Activated CD4-positive, alpha-beta T cell treated with anti-CD3 and anti-CD28 coated beads, Interleukin-2, amount 50 U/mL, for 24 hours (primary cell): Measurements from ENCODE around the gene COLEC12.
"Not testable (repeated sequence)": the region's sequence is repeated elsewhere in the genome, so short reads cannot be mapped to it uniquely, and the experiment has no call there.

Experiments used
- DNase-seq, 2 donors: peaks; one replicate each; pipeline ENCODE4 v3.0.0-alpha.2; 2020; ENCODE audit warnings: low read depth in 1 of 2, low spot score in 1 of 2

The COLEC12 gene

DNA sequence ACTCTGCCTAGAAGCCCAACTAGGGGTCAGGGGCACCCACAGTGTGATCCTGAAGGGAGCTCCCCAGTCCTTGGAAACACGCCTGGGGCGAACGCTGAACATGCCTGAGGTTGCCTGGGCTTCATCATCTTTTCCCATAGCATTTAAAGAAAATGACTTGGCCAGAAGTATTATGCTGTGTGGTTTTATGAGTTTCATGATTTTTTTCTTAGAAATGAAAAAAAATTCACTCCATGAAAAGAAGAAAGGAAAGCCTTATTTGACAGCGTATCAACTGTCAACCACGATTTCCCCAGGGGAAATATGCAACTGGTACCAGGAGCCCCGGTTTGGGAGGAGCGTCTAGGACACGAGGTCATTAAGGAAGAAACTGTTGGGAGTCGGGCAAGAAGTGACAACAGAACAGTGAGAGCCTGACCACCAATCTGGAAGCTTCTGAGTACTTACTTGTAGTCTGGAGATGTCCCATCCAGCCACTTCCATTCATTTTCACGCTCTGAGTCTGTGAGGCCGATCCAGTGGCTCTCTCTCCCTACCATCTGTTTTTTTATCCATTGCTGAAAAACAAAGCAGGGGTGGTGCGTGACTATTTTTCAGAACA, 169.2 kb downstream of the COLEC12 start:
- no peak for DNase-seq

DNA sequence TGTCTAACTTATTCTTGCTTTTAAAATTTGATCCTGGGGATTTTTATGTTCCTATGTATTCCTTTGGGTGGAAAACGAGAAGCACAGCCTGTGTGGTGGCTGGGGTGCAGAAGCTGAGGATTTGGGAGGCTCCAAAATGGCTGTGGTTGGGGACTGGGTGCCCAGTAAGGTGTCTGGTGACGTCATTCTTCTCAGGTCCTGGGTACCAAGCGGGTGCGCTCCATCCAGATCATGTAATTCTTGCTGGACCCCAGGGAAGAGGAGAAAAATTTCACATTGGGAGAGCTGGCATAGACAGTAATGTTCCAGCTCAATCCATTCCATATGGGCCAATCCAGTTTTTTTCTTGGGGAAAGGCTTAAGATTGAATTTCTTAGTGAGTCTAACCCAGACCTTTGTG, 171.6 kb downstream of the COLEC12 start:
- no peak for DNase-seq

DNA sequence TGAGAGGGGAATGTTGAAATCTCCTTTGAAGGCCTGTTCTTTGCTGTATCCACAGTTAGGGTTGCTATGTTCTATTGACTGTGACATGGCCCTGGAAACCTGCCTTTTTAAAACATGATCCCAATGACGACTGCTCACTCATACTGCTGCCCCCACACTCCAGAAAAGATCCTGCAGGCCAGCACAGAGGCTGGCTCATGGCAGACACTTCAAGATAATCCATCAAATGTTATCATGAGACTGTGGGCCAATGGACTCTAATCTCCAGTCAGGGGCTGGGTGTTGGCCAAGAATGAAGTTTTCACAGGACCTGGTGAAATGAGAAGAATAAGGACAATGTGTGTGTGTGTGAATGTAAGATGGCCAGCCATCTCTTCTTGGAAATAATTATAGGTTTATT, 173.7 kb downstream of the COLEC12 start:
- DNase-seq = no peak

DNA sequence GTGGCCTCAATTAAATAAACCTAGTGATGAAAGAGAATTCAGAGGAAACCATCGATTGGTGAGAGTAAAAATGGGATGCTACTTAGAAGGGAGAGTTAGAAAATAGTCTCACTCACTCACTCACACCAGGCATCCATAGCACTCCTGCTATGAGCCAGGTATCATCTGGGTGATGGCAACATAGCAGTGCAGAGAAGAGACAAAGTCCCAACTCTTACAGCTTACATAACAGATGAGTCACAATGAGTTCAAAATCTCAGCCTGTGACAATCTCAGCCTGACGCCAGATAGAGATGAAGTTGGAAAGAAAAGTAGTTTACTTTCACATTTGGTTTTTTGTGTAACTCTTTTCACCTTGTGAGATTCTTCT, 177.3 kb downstream of the COLEC12 start:
- no peak for DNase-seq

DNA sequence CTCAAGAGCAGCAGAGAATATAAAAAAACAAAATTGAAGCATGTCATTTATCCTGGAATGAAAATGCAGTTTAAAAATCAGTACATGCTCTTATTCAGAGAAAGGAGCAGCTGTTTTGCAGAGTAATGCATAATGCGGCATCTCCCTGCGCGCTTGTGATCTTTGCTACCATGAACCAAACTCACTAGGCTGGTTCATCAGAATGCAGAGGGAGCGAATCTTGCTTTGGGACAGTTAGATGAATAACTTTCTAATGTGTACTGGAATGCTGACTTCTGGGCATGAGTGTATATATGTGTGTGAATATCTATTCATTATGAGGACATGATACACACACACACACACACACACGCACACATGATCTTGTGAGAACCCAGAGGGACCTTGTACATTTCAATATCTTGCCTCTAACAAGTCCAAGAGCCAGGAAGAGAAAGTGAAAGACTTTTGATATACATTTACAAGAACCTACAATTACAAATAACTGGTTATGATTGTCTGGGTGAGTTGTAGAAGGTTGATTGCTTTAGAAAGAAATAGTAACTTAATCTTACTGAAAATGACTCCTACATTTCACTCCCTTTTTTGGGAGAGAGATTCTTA, 178.5 kb downstream of the COLEC12 start:
- DNase-seq = no peak

DNA sequence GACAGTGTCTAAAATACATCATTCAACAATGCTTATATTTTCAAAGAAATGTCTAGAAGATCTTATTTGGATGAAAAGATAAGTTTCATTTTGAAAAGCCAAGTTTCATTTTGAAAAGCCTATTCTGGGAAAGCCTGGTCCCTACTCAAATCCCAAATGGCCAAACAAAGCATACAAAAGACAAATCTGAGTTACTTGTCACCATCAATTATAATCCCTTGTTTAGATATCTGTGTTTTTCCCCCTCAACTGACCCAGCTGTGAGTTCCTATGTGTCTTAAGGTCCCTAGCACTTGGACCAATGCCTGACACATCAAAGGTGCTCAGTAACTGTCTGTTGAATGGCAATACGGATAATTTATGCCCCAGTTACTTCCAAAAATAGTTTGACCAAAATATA, 180.3 kb downstream of the COLEC12 start:
- no peak for DNase-seq

DNA sequence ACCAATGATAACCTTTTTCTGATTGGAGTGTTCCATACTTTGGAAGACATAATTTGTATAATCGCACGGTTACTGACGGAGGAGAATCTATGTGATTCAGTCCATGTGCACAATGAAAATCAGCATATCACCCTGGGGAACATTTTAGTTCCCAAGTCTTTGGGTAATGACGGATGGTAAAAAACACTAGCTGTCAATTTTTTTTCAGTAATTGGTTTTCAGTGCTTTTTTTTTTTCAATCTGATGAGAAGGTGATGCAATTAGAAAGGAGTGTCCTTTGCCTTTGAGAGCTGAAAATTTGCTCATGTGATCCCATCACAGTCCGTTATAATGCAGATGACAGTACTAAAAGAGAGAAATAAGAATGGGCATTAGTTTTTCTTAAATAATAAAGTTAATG, 180.8 kb downstream of the COLEC12 start:
- no peak for DNase-seq

DNA sequence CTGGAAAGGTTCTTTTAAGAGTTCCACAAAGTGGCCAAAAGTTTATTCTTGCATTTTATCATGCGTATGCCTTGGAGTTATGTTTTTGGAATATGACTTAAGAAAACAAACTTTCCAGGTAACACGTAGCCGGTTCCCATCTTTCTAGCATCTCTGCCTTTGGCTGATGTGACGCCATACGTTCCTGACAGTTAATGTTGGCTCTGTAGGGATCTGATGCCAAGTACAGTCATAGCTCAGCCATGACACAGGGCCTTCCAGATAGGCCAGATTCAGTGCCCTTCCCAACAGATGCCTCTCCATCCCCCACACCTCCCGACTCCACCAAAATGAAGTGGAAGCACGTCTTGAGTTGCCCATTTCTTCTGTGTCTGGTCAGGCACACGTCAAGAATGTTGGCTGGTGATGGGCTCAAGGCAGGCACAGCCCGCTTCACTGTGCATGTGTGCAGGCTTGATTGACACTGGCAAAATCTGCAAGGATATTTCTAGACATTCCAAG, 181.7 kb downstream of the COLEC12 start:
- no peak for DNase-seq

DNA sequence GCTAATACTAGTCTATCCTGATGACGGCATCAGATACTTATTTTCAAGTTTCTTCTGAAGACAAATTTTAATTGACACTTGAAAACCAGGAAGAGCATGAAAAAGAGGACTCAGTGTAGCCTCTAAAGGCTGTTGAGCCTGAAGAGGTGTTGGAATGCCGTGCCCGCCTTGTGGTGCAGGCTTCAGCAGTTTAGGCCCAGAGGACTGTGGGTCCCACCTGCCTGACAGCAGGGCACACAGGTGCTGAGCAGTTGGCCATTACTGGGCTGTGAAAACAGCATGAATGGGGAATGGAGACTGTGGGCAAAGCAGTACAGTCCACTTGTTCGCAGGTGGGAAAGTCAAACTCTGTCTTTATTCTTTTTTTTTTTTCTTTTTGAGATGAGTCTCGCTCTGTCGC, 182.9 kb downstream of the COLEC12 start:
- DNase-seq = no peak

DNA sequence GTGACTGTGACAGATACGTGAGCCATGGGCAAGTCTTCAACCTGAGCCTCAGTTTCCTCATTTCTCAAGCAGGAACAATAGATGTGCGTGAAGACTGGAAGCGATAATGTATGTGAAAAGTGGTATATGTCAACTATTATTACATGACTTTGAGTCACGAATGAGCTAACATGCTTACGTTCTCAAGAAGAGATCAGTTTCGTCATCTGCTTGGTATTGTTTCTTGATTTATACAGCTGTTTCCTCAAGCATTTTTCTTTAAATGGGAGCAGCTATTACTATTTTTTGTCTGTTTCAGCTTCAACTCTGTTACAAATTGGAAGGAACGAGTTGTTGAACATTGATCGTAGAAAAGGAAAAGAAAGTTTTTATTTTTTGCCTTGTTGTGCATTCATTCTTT, 184.1 kb downstream of the COLEC12 start:
- DNase-seq = no peak

DNA sequence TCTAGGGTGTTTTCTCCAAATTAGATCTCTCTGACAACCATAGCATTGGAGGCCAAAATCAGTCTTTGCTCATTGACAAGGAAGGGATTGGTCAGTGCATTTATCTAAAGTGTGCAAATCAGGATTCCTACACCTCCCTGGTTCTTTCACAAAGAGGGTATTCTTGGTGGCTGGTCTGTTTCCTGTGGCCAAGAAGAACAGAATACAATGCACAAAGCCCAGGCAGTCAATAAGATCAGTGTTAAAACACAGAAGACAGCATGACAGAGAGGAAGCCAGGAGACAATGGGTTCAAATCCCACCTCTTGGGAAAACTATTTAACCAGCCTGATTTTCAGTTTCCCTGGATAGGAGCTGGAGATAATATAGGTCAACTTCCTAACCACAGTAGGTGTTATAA, 186.6 kb downstream of the COLEC12 start:
- no peak for DNase-seq

DNA sequence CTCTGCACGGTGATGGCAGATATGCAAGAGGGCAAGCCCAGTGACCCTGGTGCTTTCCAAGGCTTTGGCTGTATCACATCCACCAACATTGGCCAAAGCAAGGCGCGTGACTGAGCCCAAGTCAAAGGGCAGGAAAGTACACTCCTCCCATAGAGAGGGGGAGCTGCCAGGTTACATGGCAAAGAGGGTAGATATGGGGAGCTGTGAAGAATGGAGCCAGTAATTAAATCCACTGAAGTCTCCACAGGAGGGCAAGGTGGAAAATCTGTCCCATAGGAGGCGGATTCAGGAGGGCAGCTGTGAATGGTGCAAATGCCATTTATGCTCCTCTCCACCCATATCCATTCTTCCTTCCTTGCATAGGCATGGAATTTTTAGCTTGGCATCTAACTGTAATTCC, 188.1 kb downstream of the COLEC12 start:
- no peak for DNase-seq

DNA sequence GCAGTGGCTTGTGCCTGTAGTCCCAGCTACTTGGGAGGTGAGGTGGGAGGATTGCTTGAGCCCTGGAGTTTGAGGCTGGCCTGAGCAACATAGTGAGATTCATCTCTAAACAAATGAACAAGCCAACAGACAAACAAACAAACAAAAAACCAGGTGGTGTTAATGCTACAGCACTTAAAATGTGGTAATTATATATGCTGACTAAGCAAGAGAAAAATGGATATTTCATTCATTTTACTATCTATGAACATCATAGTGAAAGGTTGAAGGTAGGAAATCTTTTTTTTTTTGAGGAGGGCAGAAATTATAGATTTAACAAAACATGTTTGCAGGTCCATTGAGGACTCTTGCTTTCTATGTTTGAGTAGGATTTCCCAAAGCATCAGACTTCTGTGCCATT, 190.5 kb downstream of the COLEC12 start:
- DNase-seq = no peak

DNA sequence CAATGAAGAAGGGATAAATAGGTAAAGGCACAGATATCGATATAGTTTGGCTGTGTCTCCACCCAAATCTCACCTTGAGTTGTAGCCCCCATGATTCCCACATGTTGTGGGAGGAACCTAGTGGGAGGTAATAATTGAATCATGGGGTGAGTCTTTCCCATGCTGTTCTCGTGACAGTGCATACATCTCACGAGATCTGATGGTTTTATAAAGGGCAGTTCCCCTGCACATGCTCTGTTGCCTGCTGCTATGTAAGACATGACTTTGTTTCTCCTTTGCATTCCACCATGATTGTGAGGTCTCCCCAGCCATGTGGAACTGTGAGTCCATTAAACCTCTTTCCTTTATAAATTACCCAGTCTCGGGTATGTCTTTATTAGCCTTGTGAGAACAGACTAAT, 192.4 kb downstream of the COLEC12 start:
- DNase-seq = not testable (repeated sequence)

DNA sequence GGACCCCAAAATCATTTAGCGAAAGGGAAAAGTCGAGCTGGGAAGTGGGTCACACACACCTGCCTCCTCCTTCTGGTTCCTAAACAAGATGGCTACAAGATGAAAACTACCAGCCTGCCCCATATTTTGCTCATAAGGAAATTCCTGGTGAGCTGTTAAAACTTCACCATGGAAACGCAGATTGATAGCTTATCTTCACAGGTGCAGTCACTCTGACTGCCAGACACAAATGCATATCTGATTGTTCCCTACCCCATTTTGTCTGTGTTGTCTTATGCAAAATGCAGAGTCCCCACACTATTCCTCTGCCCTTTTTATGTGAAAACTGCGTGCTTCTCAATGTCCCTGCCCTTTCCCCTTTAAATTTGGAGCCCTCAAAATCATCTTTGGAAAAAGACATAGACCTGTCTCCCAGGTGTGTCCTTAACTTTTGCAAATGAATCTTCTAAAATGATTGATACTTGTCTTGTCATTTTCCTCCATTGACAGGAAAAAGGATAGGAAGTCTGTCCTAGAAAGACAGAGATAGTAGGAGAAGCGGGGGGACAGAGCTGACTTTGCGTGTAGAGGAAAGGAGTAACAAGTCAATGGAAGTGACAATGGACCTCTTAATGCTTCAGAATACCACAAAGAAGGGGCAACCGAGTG, 193.8 kb downstream of the COLEC12 start:
- DNase-seq = no peak

DNA sequence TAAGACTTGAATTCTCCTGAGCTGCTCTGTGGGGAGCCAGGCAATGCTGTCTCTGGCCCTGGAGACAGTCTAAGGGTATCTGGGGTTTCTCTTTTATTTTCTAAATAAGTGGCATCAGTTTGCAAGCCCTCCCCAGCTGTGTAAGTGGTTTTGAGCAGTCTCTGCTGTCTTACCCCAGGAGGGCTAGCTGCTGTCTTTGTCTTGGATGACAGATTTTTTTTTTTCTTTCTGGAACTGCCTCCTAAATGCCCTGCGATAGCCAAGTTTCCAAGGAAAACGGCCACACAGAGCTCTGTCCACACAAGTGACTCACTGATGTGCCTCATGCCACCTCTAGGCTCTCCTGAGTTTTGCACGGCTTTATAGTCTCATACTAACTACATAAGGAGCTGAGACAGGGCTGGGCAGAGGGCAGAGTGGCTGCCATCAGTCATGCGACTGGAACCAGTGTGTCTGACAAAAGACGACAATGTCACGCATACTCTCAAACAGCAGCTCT, 195.4 kb downstream of the COLEC12 start:
- DNase-seq = no peak

DNA sequence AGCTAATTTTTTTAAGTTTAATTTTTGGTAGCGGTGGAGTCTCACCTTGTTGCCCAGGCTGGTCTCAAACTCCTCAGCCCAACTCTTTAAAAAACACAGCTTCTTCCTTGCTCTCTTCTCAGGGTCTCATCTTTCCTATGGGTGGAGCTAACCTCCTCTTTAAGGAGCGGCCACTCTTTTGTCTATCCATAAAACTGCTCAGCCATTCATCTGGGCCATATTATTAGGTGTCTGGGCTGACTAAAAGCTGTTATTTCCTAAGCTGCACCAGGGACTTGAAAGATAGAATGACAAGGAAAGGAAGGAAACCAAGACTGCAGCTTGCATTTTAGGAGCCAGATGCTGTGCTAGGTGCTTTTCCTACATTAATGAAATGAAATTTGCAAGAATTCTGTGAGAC, 196.9 kb downstream of the COLEC12 start:
- no peak for DNase-seq

DNA sequence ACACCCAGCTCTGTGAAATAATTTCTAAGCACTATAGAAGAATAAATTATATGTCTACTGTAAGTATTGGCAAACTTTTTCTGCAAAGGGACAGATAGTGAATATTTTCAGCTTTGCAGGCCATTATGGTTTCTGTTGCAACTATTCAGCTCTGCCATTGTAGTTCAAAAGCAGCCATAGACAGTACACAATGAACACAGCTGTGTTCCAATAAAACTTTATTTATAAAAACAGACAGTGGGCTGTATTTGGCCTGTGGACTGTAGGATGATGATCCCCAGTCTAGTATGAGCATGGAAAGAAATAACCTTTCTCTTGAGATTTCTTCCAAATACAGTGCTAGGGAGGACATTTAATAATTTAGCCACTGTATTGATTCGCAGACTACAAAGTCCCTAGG, 197.5 kb downstream of the COLEC12 start:
- no peak for DNase-seq

DNA sequence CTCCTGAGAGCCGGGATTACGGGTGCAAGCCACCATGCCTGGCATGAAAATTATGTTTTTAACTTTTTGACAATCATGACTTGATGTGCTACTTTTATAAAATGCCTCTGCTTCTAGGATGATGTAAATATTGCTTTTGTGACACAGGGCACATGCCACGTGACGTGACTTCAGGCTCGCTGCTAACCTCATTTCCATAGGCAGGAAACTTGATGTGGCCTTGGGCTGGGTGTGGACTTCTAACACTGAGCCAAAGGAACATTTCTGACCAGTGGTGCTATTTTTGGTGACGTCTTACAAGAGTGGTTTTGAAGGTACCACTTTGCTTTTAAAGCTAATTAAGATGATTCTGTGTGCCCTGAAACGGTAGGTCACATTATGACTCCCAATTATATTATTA, 198.4 kb downstream of the COLEC12 start:
- DNase-seq = no peak

DNA sequence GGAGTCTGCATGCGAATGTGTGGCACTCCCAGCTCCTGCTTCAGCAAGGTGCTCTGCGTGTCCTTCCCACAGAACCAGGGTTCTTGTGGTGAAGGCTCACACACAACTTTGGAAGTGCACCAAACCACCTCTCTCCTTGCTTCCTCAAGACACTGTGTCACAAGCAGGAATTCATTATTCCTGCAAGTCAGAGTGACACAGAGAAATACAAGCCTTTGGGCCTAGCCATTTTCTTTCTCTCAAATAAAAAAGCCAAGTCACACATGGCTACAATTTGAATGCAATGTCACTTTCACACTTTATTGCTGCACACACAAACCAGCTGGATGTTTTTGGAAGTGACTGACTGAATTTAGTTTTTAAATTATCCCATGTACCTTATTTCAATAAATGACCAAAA, 202.6 kb downstream of the COLEC12 start:
- DNase-seq = no peak

DNA sequence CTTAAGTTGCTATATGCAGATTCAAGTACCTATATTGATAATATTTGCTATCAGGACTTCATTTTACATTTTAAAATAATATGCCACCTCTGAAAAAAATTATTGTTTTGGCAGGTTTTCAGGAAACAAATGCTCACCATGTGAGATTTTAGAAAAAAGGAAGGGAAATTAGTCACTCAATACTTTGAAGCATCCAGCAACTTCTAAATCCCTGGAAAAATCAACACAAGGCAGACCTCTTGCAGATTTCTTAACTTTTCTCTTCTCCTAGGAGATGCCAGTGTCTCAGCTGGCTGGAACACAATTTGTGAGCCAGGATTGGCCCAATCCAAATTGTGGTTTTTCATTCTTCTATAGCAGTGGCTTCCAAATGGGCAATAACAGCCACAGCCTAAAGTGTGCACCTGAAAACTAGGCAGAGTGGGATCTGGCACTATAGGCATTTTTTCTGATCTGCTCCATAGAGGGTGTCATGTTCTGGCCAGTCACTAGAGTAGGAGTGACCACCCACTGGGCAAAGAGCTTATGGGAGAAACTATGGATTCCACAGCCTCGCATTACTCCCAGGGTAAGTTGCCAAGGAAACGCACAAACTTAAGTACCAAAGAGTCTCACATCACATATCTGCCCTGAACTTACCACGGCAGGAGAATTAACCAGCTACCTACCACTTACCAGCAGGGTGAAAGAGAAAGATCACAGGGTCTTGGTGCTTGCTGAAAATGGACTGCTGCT, 204.6 kb downstream of the COLEC12 start:
- no peak for DNase-seq

DNA sequence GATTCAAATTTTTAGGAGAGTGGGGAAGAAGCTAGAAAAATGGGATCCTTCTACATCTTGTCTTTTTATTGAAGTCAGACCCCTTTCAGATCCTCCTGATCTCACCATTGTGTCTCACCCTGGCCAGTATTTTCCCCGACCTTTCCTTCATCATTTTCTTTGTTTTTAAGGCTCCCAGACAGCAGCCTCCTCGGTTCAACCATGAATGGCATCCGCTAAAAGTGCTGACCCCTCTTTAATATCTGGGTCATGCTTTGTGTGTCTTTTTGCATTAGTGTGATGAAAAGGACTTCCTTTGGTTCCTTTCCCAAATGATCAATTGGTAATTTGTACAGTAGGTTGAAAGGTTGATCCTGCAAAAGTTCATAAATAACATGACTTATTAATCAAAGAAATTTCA, 205.9 kb downstream of the COLEC12 start:
- DNase-seq = no peak
